GM23248 (cell line): Measurements from ENCODE around the gene TSSK2.
"Not testable (repeated sequence)": the region's sequence is repeated elsewhere in the genome, so short reads cannot be mapped to it uniquely, and the experiment has no call there.

Source experiments
- EZH2 ChIP-seq: fragments of 200-600 bp; sonication (generic); IDR thresholded peaks from 2 replicates; pipeline ENCODE4 v1.6.1; 2018; ENCODE audit warnings: antibody characterized with exemption, mild to moderate bottlenecking; ENCODE audit not compliant: insufficient read depth, poor library complexity, severe bottlenecking
- EZH2phosphoT487 ChIP-seq: fragments of 200-600 bp; sonication (generic); IDR thresholded peaks from 2 replicates; pipeline ENCODE4 v1.6.1; 2018; ENCODE audit warnings: antibody characterized with exemption, moderate library complexity, mild to moderate bottlenecking, low read depth; ENCODE audit not compliant: insufficient read depth

DNA sequence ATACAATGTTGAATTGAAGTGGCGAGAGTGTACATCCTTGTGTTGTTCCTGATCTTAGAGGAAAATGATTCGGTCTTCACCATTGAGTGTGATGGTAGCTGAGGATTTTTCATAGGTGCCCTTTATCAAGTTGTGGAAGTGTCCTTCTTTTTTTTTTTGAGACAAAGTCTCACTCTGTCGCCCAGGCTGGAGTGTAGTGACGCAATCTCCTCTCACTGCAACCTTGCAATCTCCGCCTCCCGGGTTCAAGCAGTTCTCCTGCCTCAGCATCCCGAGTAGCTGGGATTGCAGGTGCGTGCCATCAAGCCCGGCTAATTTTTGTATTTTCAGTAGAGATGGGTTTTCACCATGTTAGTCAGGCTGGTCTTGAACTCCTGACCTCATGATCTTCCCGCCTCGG lies 27.5 kb downstream of the TSSK2 start:
- not testable (repeated sequence) for TF ChIP-seq EZH2phosphoT487, EZH2
